NCI-H2029 (cell line): ENCODE data around the gene FPR3.
"Not testable (repeated sequence)": the region's sequence is repeated elsewhere in the genome, so short reads cannot be mapped to it uniquely, and the experiment has no call there.

Experiments used
- DNase-seq: peaks from one replicate; lab custom pipeline; 2025; lab: John Stamatoyannopoulos, UW

Gene FPR3

GRCh38 chr19:51794885-51795490 lies at the start of gene FPR3:
FPR3 (plus strand) TSS chr19:51795157; CDS start chr19:51823749, 28,592 bp downstream.
- no peak for DNase-seq

- no peak for DNase-seq
These were observed 48.2 kb upstream of the FPR3 start for GRCh38 chr19:51746731-51747130.

GRCh38 chr19:51749979-51750378 lies 45.0 kb upstream of the FPR3 start:
- DNase-seq, result no peak

- DNase-seq, result no peak
These were observed 44.4 kb upstream of the FPR3 start for GRCh38 chr19:51750400-51751094.

GRCh38 chr19:51751655-51752054 lies 43.3 kb upstream of the FPR3 start, which contains the start of gene FPR1:
FPR1 (minus strand) TSS chr19:51751878; CDS start chr19:51746994, 4,884 bp downstream.
- no peak for DNase-seq

GRCh38 chr19:51754109-51754508 lies 40.8 kb upstream of the FPR3 start:
- no peak for DNase-seq

- no peak for DNase-seq
These were observed 40.2 kb upstream of the FPR3 start for GRCh38 chr19:51754770-51755169.

- DNase-seq, result no peak
These were observed 39.4 kb upstream of the FPR3 start for GRCh38 chr19:51755571-51755970.

GRCh38 chr19:51760697-51761356 lies 34.1 kb upstream of the FPR3 start, which contains the start of gene FPR2:
FPR2 (plus strand) TSS chr19:51761180; CDS start chr19:51768659, 7,479 bp downstream.
- DNase-seq, result no peak

- DNase-seq, result no peak
These were observed 33.3 kb upstream of the FPR3 start for GRCh38 chr19:51761696-51762095.

GRCh38 chr19:51765086-51765485 lies 29.9 kb upstream of the FPR3 start:
- no peak for DNase-seq

GRCh38 chr19:51766461-51766860 lies 28.5 kb upstream of the FPR3 start:
- DNase-seq, result no peak

- no peak for DNase-seq
These were observed 23.4 kb upstream of the FPR3 start for GRCh38 chr19:51771376-51772130.

GRCh38 chr19:51772977-51773376 lies 22.0 kb upstream of the FPR3 start:
- DNase-seq, result no peak

- DNase-seq, result not testable (repeated sequence)
These were observed 18.4 kb upstream of the FPR3 start for GRCh38 chr19:51776561-51776960.

GRCh38 chr19:51777570-51778462 lies 17.1 kb upstream of the FPR3 start:
- peak; percentile 19 for DNase-seq

GRCh38 chr19:51779181-51779580 lies 15.8 kb upstream of the FPR3 start:
- DNase-seq, result no peak

- DNase-seq, result no peak
These were observed 15.3 kb upstream of the FPR3 start for GRCh38 chr19:51779703-51780102.

- no peak for DNase-seq
These were observed 14.7 kb upstream of the FPR3 start for GRCh38 chr19:51780270-51780669.

GRCh38 chr19:51781999-51782398 lies 13.0 kb upstream of the FPR3 start:
- DNase-seq, result no peak

GRCh38 chr19:51783372-51783771 lies 11.6 kb upstream of the FPR3 start:
- no peak for DNase-seq
